ENCODE data around the gene WHRN. TPM values are rescaled to one million over a fixed set of nuclear protein-coding genes. Genes with fewer than 3 reads are reported as not detected.

The WHRN gene
- total RNA-seq, 2 donors from 2014 or later = 2.6 to 8.2 TPM

GRCh38 chr9:114461468-114461867 is 43.8 kb downstream of the WHRN start:
- DNase-seq (ENCODE audit: low spot score) = no peak
- no peak for TF ChIP-seq CTCF (IDR thresholded peaks at IDR 0.05)
- Histone ChIP-seq H3K4me3 (no peak overlapping the region), H3K36me3 (no peaks in the 10 kb centered on the region), H3K9me3 (no peaks in the 10 kb centered on the region), H3K27ac (no peak overlapping the region), H3K27me3 (no peaks in the 10 kb centered on the region), H3K4me1 (no peaks in the 10 kb centered on the region)

GRCh38 chr9:114460513-114461199 is 44.6 kb downstream of the WHRN start:
- Histone ChIP-seq H3K27me3 (no peaks in the 10 kb centered on the region), H3K27ac (no peak overlapping the region), H3K4me1 (no peaks in the 10 kb centered on the region), H3K9me3 (no peaks in the 10 kb centered on the region), H3K36me3 (no peaks in the 10 kb centered on the region), H3K4me3 (no peak overlapping the region)
- no peak for TF ChIP-seq CTCF (IDR thresholded peaks at IDR 0.05)
- no peak for DNase-seq (ENCODE audit: low spot score)

GRCh38 chr9:114459464-114459863 is 45.8 kb downstream of the WHRN start:
- Histone ChIP-seq H3K27ac (no peak overlapping the region), H3K27me3 (no peaks in the 10 kb centered on the region), H3K9me3 (no peaks in the 10 kb centered on the region), H3K4me3 (no peak overlapping the region), H3K36me3 (no peaks in the 10 kb centered on the region), H3K4me1 (no peaks in the 10 kb centered on the region)
- TF ChIP-seq CTCF (IDR thresholded peaks at IDR 0.05) = no peak
- DNase-seq (ENCODE audit: low spot score) = no peak

GRCh38 chr9:114456929-114457328 is 48.3 kb downstream of the WHRN start:
- no peak for DNase-seq (ENCODE audit: low spot score)
- TF ChIP-seq CTCF (IDR thresholded peaks at IDR 0.05) = no peak
- no peak overlapping the region for H3K27ac ChIP-seq

GRCh38 chr9:114454652-114455051 is 50.6 kb downstream of the WHRN start:
- no peak for DNase-seq (ENCODE audit: low spot score)
- H3K4me3 ChIP-seq = no peak overlapping the region
- H3K27ac ChIP-seq = no peak overlapping the region
- no peaks in the 10 kb centered on the region for H3K9me3 ChIP-seq
- no peaks in the 10 kb centered on the region for H3K36me3 ChIP-seq
- H3K4me1 ChIP-seq = no peaks in the 10 kb centered on the region
- H3K27me3 ChIP-seq = no peaks in the 10 kb centered on the region
- TF ChIP-seq CTCF (IDR thresholded peaks at IDR 0.05) = no peak

More at GRCh38 chr9:114456929-114457328, 48.3 kb downstream of the WHRN start:
- Histone ChIP-seq H3K4me1 (no peaks in the 10 kb centered on the region), H3K36me3 (no peaks in the 10 kb centered on the region), H3K4me3 (no peak overlapping the region), H3K9me3 (no peaks in the 10 kb centered on the region), H3K27me3 (no peaks in the 10 kb centered on the region)

Data from right atrium auricular region (tissue), 2 donors.